GM23338 (cell line): ENCODE results near the gene SAPCD1.

Source experiments
- CREB1 ChIP-seq: fragments of 250-450 bp; sonication (Bioruptor Pico); IDR thresholded peaks from 2 replicates; pipeline ENCODE4 v1.5.0; 2020; ENCODE audit warnings: low read depth, mild to moderate bottlenecking, moderate library complexity
- EZH2 ChIP-seq: fragments of 200-600 bp; sonication (generic); IDR thresholded peaks from one replicate; pipeline ENCODE4 v1.8.0; 2017; ENCODE audit warnings: antibody characterized with exemption, mild to moderate bottlenecking, low read depth; ENCODE audit not compliant: unreplicated experiment
- EZH2phosphoT487 ChIP-seq: fragments of 200-600 bp; sonication (generic); IDR thresholded peaks from one replicate; pipeline ENCODE4 v1.8.1; 2018; ENCODE audit warnings: antibody characterized with exemption; ENCODE audit not compliant: unreplicated experiment
- JUNB ChIP-seq: IDR thresholded peaks from one replicate; pipeline ENCODE4 v1.6.1; 2016; ENCODE audit warnings: antibody characterized with exemption; ENCODE audit not compliant: unreplicated experiment
- POLR2AphosphoS5 ChIP-seq: IDR thresholded peaks from 2 replicates; pipeline ENCODE4 v1.6.1; 2016; ENCODE audit warnings: antibody characterized with exemption, low read depth
- STAT1 ChIP-seq: IDR thresholded peaks from one replicate; pipeline ENCODE4 v1.6.1; 2016; ENCODE audit warnings: antibody characterized with exemption; ENCODE audit not compliant: unreplicated experiment
- ZNF114 ChIP-seq: fragments of 250-450 bp; sonication (Bioruptor Pico); IDR thresholded peaks from 2 replicates; pipeline ENCODE4 v1.5.0; 2020; ENCODE audit warnings: mild to moderate bottlenecking, moderate library complexity
- TF ChIP-seq, protein P1 (sequence below), 2 experiments: fragments of 200-600 bp in 1 of 2; sonication (generic) in 1 of 2; conservative IDR thresholded peaks; 2 replicates each; pipeline versions ENCODE4 v1.5.1 to v1.6.1; 2016 to 2017; ENCODE audit warnings: antibody characterized with exemption in 2 of 2, low read depth in 2 of 2, mild to moderate bottlenecking in 2 of 2, moderate library complexity in 1 of 2
- TF ChIP-seq, protein P2 (sequence below): IDR thresholded peaks from one replicate; pipeline ENCODE4 v1.6.1; 2018; ENCODE audit warnings: antibody characterized with exemption; ENCODE audit not compliant: unreplicated experiment
- TF ChIP-seq, protein P3 (sequence below): fragments of 250-450 bp; sonication (Bioruptor Pico); IDR thresholded peaks from 2 replicates; pipeline ENCODE4 v1.5.0; 2020; ENCODE audit warnings: mild to moderate bottlenecking, moderate library complexity
- TF ChIP-seq, protein P4 (sequence below): IDR thresholded peaks from 2 replicates; pipeline ENCODE4 v1.6.1; 2016; ENCODE audit warnings: antibody characterized with exemption

DNA sequence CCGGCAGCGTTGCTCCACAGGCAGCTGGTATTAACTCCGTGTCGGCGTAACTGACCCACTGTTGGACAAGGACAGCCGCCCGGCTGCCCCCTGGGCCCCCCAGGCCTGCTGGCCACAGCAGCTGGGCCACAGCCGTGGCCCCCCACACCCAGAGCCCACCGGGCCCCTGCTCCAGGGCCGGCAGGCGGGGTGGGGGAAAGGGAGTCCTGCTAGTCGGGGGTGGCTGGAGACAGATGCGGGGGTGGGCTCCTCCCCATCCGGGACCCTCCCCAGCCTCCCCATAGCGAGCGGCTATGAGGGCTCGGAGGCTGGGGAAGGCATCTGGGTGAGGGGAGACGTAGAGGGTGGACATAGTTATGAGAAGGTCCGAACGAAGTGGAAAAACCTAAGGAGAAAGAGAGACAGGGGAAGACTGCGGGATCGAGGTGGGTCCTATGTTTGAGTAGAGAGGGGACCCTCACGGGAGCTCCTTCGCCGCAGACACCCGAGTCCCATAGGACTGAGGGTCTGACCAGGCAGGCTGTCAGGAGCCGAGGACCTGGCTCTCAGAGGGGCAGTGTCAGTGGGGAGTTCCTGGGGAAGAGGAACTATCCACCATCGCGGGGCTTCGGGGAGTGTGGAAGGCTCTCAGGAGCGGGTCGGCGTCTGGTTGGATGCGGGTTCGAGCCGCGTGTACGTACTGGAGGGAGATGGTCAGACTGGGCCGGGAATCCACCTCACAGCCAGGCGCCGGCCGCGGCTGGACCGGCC, 32.6 kb downstream of the SAPCD1 start:
- TF ChIP-seq, protein P1, sequence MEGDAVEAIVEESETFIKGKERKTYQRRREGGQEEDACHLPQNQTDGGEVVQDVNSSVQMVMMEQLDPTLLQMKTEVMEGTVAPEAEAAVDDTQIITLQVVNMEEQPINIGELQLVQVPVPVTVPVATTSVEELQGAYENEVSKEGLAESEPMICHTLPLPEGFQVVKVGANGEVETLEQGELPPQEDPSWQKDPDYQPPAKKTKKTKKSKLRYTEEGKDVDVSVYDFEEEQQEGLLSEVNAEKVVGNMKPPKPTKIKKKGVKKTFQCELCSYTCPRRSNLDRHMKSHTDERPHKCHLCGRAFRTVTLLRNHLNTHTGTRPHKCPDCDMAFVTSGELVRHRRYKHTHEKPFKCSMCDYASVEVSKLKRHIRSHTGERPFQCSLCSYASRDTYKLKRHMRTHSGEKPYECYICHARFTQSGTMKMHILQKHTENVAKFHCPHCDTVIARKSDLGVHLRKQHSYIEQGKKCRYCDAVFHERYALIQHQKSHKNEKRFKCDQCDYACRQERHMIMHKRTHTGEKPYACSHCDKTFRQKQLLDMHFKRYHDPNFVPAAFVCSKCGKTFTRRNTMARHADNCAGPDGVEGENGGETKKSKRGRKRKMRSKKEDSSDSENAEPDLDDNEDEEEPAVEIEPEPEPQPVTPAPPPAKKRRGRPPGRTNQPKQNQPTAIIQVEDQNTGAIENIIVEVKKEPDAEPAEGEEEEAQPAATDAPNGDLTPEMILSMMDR (conservative IDR thresholded peaks at IDR 0.05; ENCODE audit: low read depth in 2 of 2) = no peak
- no peak for TF ChIP-seq JUNB
- no peak for TF ChIP-seq CREB1 (CRISPR knock-in tag)
- TF ChIP-seq STAT1 = no peak
- no peak for TF ChIP-seq EZH2
- no peak for TF ChIP-seq POLR2AphosphoS5
- TF ChIP-seq EZH2phosphoT487 = no peak
- TF ChIP-seq, protein P2, sequence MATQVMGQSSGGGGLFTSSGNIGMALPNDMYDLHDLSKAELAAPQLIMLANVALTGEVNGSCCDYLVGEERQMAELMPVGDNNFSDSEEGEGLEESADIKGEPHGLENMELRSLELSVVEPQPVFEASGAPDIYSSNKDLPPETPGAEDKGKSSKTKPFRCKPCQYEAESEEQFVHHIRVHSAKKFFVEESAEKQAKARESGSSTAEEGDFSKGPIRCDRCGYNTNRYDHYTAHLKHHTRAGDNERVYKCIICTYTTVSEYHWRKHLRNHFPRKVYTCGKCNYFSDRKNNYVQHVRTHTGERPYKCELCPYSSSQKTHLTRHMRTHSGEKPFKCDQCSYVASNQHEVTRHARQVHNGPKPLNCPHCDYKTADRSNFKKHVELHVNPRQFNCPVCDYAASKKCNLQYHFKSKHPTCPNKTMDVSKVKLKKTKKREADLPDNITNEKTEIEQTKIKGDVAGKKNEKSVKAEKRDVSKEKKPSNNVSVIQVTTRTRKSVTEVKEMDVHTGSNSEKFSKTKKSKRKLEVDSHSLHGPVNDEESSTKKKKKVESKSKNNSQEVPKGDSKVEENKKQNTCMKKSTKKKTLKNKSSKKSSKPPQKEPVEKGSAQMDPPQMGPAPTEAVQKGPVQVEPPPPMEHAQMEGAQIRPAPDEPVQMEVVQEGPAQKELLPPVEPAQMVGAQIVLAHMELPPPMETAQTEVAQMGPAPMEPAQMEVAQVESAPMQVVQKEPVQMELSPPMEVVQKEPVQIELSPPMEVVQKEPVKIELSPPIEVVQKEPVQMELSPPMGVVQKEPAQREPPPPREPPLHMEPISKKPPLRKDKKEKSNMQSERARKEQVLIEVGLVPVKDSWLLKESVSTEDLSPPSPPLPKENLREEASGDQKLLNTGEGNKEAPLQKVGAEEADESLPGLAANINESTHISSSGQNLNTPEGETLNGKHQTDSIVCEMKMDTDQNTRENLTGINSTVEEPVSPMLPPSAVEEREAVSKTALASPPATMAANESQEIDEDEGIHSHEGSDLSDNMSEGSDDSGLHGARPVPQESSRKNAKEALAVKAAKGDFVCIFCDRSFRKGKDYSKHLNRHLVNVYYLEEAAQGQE = no peak
- TF ChIP-seq, protein P3, sequence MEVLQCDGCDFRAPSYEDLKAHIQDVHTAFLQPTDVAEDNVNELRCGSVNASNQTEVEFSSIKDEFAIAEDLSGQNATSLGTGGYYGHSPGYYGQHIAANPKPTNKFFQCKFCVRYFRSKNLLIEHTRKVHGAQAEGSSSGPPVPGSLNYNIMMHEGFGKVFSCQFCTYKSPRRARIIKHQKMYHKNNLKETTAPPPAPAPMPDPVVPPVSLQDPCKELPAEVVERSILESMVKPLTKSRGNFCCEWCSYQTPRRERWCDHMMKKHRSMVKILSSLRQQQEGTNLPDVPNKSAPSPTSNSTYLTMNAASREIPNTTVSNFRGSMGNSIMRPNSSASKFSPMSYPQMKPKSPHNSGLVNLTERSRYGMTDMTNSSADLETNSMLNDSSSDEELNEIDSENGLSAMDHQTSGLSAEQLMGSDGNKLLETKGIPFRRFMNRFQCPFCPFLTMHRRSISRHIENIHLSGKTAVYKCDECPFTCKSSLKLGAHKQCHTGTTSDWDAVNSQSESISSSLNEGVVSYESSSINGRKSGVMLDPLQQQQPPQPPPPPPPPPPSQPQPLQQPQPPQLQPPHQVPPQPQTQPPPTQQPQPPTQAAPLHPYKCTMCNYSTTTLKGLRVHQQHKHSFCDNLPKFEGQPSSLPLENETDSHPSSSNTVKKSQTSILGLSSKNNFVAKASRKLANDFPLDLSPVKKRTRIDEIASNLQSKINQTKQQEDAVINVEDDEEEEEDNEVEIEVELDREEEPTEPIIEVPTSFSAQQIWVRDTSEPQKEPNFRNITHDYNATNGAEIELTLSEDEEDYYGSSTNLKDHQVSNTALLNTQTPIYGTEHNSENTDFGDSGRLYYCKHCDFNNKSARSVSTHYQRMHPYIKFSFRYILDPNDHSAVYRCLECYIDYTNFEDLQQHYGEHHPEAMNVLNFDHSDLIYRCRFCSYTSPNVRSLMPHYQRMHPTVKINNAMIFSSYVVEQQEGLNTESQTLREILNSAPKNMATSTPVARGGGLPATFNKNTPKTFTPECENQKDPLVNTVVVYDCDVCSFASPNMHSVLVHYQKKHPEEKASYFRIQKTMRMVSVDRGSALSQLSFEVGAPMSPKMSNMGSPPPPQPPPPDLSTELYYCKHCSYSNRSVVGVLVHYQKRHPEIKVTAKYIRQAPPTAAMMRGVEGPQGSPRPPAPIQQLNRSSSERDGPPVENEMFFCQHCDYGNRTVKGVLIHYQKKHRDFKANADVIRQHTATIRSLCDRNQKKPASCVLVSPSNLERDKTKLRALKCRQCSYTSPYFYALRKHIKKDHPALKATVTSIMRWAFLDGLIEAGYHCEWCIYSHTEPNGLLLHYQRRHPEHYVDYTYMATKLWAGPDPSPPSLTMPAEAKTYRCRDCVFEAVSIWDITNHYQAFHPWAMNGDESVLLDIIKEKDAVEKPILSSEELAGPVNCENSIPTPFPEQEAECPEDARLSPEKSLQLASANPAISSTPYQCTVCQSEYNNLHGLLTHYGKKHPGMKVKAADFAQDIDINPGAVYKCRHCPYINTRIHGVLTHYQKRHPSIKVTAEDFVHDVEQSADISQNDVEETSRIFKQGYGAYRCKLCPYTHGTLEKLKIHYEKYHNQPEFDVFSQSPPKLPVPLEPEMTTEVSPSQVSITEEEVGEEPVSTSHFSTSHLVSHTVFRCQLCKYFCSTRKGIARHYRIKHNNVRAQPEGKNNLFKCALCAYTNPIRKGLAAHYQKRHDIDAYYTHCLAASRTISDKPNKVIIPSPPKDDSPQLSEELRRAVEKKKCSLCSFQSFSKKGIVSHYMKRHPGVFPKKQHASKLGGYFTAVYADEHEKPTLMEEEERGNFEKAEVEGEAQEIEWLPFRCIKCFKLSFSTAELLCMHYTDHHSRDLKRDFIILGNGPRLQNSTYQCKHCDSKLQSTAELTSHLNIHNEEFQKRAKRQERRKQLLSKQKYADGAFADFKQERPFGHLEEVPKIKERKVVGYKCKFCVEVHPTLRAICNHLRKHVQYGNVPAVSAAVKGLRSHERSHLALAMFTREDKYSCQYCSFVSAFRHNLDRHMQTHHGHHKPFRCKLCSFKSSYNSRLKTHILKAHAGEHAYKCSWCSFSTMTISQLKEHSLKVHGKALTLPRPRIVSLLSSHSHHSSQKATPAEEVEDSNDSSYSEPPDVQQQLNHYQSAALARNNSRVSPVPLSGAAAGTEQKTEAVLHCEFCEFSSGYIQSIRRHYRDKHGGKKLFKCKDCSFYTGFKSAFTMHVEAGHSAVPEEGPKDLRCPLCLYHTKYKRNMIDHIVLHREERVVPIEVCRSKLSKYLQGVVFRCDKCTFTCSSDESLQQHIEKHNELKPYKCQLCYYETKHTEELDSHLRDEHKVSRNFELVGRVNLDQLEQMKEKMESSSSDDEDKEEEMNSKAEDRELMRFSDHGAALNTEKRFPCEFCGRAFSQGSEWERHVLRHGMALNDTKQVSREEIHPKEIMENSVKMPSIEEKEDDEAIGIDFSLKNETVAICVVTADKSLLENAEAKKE (CRISPR knock-in tag) = no peak
- TF ChIP-seq ZNF114 (CRISPR knock-in tag) = no peak
- TF ChIP-seq, protein P4, sequence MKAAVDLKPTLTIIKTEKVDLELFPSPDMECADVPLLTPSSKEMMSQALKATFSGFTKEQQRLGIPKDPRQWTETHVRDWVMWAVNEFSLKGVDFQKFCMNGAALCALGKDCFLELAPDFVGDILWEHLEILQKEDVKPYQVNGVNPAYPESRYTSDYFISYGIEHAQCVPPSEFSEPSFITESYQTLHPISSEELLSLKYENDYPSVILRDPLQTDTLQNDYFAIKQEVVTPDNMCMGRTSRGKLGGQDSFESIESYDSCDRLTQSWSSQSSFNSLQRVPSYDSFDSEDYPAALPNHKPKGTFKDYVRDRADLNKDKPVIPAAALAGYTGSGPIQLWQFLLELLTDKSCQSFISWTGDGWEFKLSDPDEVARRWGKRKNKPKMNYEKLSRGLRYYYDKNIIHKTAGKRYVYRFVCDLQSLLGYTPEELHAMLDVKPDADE = no peak
